Vagina (tissue), 2 donors: Measurements from ENCODE around the gene PCNX1.

Experiments used
- CTCF ChIP-seq, 3 experiments: fragments of 450-650 bp in 2 of 3; fragments of 200-600 bp in 1 of 3; sonication (generic) in 1 of 3; IDR thresholded peaks; one replicate each; pipeline ENCODE4 v1.5.1; 2017 to 2019; ENCODE audit warnings: antibody characterized with exemption in 3 of 3, mild to moderate bottlenecking in 2 of 3, moderate library complexity in 2 of 3
- POLR2AphosphoS5 ChIP-seq, 2 donors: sonication (generic); formaldehyde crosslinking; IDR thresholded peaks; one replicate each; pipeline ENCODE4 v1.9.0; 2017; ENCODE audit warnings: antibody characterized with exemption in 2 of 2, mild to moderate bottlenecking in 2 of 2, low read depth in 1 of 2; ENCODE audit not compliant: insufficient read depth in 1 of 2

DNA sequence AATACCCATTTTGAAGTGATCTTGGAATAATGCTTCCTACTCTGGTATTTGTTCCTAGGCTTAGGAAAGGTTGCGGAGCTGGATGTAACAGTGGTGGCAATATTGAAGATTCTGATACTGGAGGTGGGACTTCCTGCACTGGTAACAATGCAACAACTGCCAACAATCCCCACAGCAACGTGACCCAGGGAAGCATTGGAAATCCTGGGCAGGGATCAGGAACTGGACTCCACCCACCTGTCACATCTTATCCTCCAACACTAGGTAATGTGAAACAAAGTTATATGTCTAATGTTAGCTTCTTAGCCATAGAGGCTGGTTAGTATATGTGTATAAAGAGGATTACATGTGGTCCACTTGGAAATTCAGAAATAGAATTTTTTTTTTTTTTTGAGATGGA is 197.9 kb downstream of the PCNX1 start:
- TF ChIP-seq CTCF (IDR thresholded peaks at IDR 0.05), result no peak
- TF ChIP-seq POLR2AphosphoS5 (IDR thresholded peaks at IDR 0.05; ENCODE audit: insufficient read depth in 1 of 2, low read depth in 1 of 2), result no peak
